WTC11 (cell line): ENCODE results near the gene ACHE. TPM values are rescaled to one million over a fixed set of nuclear protein-coding genes. Genes with fewer than 3 reads are reported as not detected.
A peak's percentile ranks its signal among the peaks of the same experiment; 100 is the strongest.

Source experiments
- ATAC-seq: fragments of 200-7000 bp; cut with Tn5 transposase; 2 replicates; pipeline ENCODE4 v1.10.0; 2021; ENCODE audit warnings: mild to moderate bottlenecking, moderate library complexity
- CTCF ChIA-PET: fragments of 300-600 bp; sonication (Branson Sonifier 250); formaldehyde crosslinking; loops from one replicate; lab custom pipeline; 2021; ENCODE audit warnings: antibody characterized with exemption; lab: Charles Lee
- POLR2A ChIA-PET: fragments of 350-600 bp; sonication (Branson Sonifier 250); formaldehyde crosslinking; loops from one replicate; lab custom pipeline; 2021; ENCODE audit warnings: antibody characterized with exemption; lab: Charles Lee
- DNase-seq: peaks from one replicate; pipeline ENCODE4 v3.0.0; 2021; ENCODE audit warnings: low spot score
- H3K27ac Mint-ChIP-seq: 2 replicates; pipeline ENCODE4 v1.8.0; 2021; ENCODE audit warnings: mixed read lengths
- H3K27me3 Mint-ChIP-seq: 2 replicates; pipeline ENCODE4 v1.8.0; 2021; ENCODE audit warnings: low read depth, mild to moderate bottlenecking, moderate library complexity, mixed read lengths
- H3K36me3 Mint-ChIP-seq: 2 replicates; pipeline ENCODE4 v1.8.0; 2021; ENCODE audit warnings: mixed read lengths
- H3K4me1 Mint-ChIP-seq: 2 replicates; pipeline ENCODE4 v1.8.0; 2022; ENCODE audit warnings: mixed read lengths
- H3K4me3 Mint-ChIP-seq: 2 replicates; pipeline ENCODE4 v1.8.0; 2021; ENCODE audit warnings: mild to moderate bottlenecking, moderate library complexity, mixed read lengths
- H3K9me3 Mint-ChIP-seq: 2 replicates; pipeline ENCODE4 v1.8.0; 2021; ENCODE audit warnings: mixed read lengths
- CBFB ChIP-seq: sonication (generic); formaldehyde crosslinking; IDR thresholded peaks from 2 replicates; pipeline ENCODE4 v1.8.1; 2022; ENCODE audit warnings: mild to moderate bottlenecking, low read depth, missing genetic modification reagents
- CDX4 ChIP-seq: fragments of 250-450 bp; sonication (Bioruptor Pico); IDR thresholded peaks from 2 replicates; pipeline ENCODE4 v1.9.0; 2021; ENCODE audit warnings: moderate library complexity, mild to moderate bottlenecking, inconsistent platforms, borderline replicate concordance
- E2F1 ChIP-seq: sonication (generic); formaldehyde crosslinking; IDR thresholded peaks from 2 replicates; pipeline ENCODE4 v1.8.0; 2022; ENCODE audit warnings: mild to moderate bottlenecking, missing genetic modification reagents
- GABPB1 ChIP-seq: sonication (generic); formaldehyde crosslinking; IDR thresholded peaks from 2 replicates; pipeline ENCODE4 v1.8.1; 2023; ENCODE audit warnings: mild to moderate bottlenecking, missing genetic modification reagents
- USF2 ChIP-seq: sonication (generic); formaldehyde crosslinking; IDR thresholded peaks from 2 replicates; pipeline ENCODE4 v1.8.1; 2023; ENCODE audit warnings: mild to moderate bottlenecking, missing genetic modification reagents, moderate library complexity
- ZBTB21 ChIP-seq: sonication (generic); formaldehyde crosslinking; IDR thresholded peaks from 2 replicates; pipeline ENCODE4 v1.8.1; 2023; ENCODE audit warnings: mild to moderate bottlenecking, missing genetic modification reagents, borderline replicate concordance
- ZNF121 ChIP-seq: sonication (generic); formaldehyde crosslinking; IDR thresholded peaks from 2 replicates; pipeline ENCODE4 v1.8.0; 2023; ENCODE audit warnings: missing genetic modification reagents
- ZNF396 ChIP-seq: fragments of 250-450 bp; sonication (Bioruptor Pico); IDR thresholded peaks from 2 replicates; pipeline ENCODE4 v1.8.0; 2021; ENCODE audit warnings: mild to moderate bottlenecking, moderate library complexity, borderline replicate concordance
- total RNA-seq: library from RNA; stranded (reverse); gene quantifications from 3 replicates; pipeline ENCODE4 v1.2.3, GENCODE V29; 2021
- TF ChIP-seq, protein P1 (sequence below): fragments of 250-450 bp; sonication (Bioruptor Pico); IDR thresholded peaks from 2 replicates; pipeline ENCODE4 v1.9.0; 2021; ENCODE audit warnings: mild to moderate bottlenecking
- TF ChIP-seq, protein P2 (sequence below): sonication (generic); formaldehyde crosslinking; IDR thresholded peaks from 2 replicates; pipeline ENCODE4 v1.8.1; 2023; ENCODE audit warnings: mild to moderate bottlenecking, missing genetic modification reagents, borderline replicate concordance

Gene ACHE
- total RNA-seq, 1 experiment from 2014 or later, result 7.7 TPM

DNA sequence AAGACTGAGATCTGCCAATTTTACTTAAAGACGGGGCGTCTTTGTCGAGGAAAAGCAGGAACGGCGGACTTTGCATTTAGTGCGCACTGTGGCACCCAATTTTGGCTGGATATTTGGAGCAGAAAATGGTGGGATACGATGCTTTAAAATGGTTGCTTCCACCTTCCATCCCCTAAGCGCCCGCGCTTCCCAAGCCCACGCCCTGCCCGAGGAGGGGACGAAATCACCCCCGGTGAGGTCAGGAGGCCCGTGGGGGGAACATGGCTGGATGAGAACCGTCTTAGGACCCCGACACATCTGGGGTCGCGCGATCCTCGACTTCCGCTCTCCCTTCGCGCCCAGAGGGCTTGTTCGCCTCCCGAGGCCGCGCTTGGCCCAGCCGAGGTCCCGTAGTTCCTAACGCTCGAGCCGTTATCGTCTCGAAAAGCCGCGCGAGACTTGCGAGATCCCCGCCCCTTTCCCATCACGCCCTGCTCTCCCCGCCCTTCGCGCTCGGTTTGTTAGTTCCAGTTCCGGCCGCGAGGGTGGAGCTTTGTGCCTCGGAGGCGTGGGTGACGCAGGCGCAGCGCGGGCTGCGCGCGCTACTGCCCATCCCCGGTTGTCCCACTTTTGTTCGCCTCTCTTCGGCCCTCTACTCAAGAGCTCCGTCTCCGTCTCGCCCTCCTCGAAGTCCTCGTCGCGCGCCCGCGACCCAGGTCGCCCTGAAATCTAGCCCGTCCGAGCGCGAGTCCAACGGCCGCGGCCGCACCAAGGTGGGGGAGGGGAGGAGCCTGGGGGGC is 20.9 kb downstream of the ACHE start, which contains the start of gene SRRT (continued):
- peak; percentile 64; the same call in 1 of the 2 replicates for TF ChIP-seq ZBTB21 (CRISPR knock-in tag)
- 0 out of 2 replicates have a peak, but pooled peaks have one; percentile 62 for TF ChIP-seq E2F1
- no peak for TF ChIP-seq CBFB (CRISPR knock-in tag)
- TF ChIP-seq USF2 (CRISPR knock-in tag), result no peak; the same call in none of the 2 replicates
- TF ChIP-seq GABPB1 (CRISPR knock-in tag), result peak; percentile 66
- TF ChIP-seq, protein P1, sequence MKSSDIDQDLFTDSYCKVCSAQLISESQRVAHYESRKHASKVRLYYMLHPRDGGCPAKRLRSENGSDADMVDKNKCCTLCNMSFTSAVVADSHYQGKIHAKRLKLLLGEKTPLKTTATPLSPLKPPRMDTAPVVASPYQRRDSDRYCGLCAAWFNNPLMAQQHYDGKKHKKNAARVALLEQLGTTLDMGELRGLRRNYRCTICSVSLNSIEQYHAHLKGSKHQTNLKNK, result peak; percentile 42; the same call in 1 of the 2 replicates

GRCh38 chr7:100874300-100874576 is 21.4 kb downstream of the ACHE start:
- peaks cover 19% of the 10 kb centered on the region for H3K4me1 Mint-ChIP-seq
- DNase-seq (no peak), ATAC-seq (peak; percentile 4)
- CTCF ChIA-PET, result interaction anchor here (1.2 to 2.2 kb wide), 2 partner anchors 74 to 169 kb away, joined by 9 to 14 read pairs; partner anchors contain the start of gene POP7
- H3K9me3 Mint-ChIP-seq, result no peaks in the 10 kb centered on the region
- TF ChIP-seq CDX4 (CRISPR knock-in tag), result no peak
- H3K27ac Mint-ChIP-seq, result peak overlapping the region; percentile 99
- no peaks in the 10 kb centered on the region for H3K27me3 Mint-ChIP-seq
- peak overlapping the region; percentile 98 for H3K4me3 Mint-ChIP-seq
- peaks cover 80% of the 10 kb centered on the region for H3K36me3 Mint-ChIP-seq
- POLR2A ChIA-PET, result interaction anchor here (1.6 to 3.1 kb wide), 2 partner anchors 14 to 69 kb away, joined by 4 to 71 read pairs; partner anchors contain the start of gene UFSP1

- ATAC-seq (no peak), DNase-seq (no peak)
- POLR2A ChIA-PET, result interaction anchor here (1.6 to 3.1 kb wide), 2 partner anchors 15 to 69 kb away, joined by 4 to 71 read pairs; partner anchors contain the start of gene UFSP1
- H3K27me3 Mint-ChIP-seq, result no peaks in the 10 kb centered on the region
- CTCF ChIA-PET, result interaction anchor here (2.2 kb wide), 1 partner anchor 73 kb away, joined by 14 read pairs; no protein-coding TSS in a partner anchor
- H3K36me3 Mint-ChIP-seq, result peaks cover 78% of the 10 kb centered on the region
- peaks cover 19% of the 10 kb centered on the region for H3K4me1 Mint-ChIP-seq
- TF ChIP-seq ZNF121 (CRISPR knock-in tag) (peak; percentile 99), ZNF396 (CRISPR knock-in tag) (no peak)
- TF ChIP-seq, protein P2, sequence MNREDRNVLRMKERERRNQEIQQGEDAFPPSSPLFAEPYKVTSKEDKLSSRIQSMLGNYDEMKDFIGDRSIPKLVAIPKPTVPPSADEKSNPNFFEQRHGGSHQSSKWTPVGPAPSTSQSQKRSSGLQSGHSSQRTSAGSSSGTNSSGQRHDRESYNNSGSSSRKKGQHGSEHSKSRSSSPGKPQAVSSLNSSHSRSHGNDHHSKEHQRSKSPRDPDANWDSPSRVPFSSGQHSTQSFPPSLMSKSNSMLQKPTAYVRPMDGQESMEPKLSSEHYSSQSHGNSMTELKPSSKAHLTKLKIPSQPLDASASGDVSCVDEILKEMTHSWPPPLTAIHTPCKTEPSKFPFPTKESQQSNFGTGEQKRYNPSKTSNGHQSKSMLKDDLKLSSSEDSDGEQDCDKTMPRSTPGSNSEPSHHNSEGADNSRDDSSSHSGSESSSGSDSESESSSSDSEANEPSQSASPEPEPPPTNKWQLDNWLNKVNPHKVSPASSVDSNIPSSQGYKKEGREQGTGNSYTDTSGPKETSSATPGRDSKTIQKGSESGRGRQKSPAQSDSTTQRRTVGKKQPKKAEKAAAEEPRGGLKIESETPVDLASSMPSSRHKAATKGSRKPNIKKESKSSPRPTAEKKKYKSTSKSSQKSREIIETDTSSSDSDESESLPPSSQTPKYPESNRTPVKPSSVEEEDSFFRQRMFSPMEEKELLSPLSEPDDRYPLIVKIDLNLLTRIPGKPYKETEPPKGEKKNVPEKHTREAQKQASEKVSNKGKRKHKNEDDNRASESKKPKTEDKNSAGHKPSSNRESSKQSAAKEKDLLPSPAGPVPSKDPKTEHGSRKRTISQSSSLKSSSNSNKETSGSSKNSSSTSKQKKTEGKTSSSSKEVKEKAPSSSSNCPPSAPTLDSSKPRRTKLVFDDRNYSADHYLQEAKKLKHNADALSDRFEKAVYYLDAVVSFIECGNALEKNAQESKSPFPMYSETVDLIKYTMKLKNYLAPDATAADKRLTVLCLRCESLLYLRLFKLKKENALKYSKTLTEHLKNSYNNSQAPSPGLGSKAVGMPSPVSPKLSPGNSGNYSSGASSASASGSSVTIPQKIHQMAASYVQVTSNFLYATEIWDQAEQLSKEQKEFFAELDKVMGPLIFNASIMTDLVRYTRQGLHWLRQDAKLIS, result no peak
- peak overlapping the region; percentile 99 for H3K27ac Mint-ChIP-seq
- no peaks in the 10 kb centered on the region for H3K9me3 Mint-ChIP-seq
- peak overlapping the region; percentile 98 for H3K4me3 Mint-ChIP-seq
Observed at GRCh38 chr7:100873599-100874299, 21.9 kb downstream of the ACHE start.
